ENCODE data around the gene MTG1. TPM values are rescaled to one million over a fixed set of nuclear protein-coding genes. Genes with fewer than 3 reads are reported as not detected.

MTG1 gene
- total RNA-seq, 4 donors from 2014 or later: 28.7 to 65.7 (median 34.7) TPM

GRCh38 chr10:133459454-133460207 is 65.7 kb downstream of the MTG1 start:
- Histone ChIP-seq H3K27me3 (no peaks in the 10 kb centered on the region), H3K4me3 (no peak overlapping the region), H3K36me3 (peaks cover 0 to 82% (median 0%) of the 10 kb centered on the region in 3 donors), H3K4me1 (no peaks in the 10 kb centered on the region), H3K9me3 (peaks cover 0 to 16% (median 0%) of the 10 kb centered on the region in 4 donors), H3K27ac (no peak overlapping the region)
- no peak for TF ChIP-seq POLR2A (IDR thresholded peaks at IDR 0.05)
- DNase-seq (ENCODE audit: low spot score in 2 of 2): no peak
- 70 to 77% methylated on average over 33 to 79 of the region's 81 CpGs for WGBS, 2 donors

- no peaks in the 10 kb centered on the region for H3K4me1 ChIP-seq
- no peak overlapping the region for H3K27ac ChIP-seq
- H3K9me3 ChIP-seq: peaks cover 0 to 16% (median 0%) of the 10 kb centered on the region in 4 donors
- H3K27me3 ChIP-seq: no peaks in the 10 kb centered on the region
- no peak overlapping the region for H3K4me3 ChIP-seq
- 93% methylated on average over 14 of the region's 14 CpGs for WGBS, 2 donors
- H3K36me3 ChIP-seq: peaks cover 0 to 86% (median 0%) of the 10 kb centered on the region in 3 donors
- no peak for DNase-seq (ENCODE audit: low spot score in 2 of 2)
- TF ChIP-seq CTCF (IDR thresholded peaks at IDR 0.05): no peak
- no peak for TF ChIP-seq POLR2A (IDR thresholded peaks at IDR 0.05)
- no peak for TF ChIP-seq EP300 (IDR thresholded peaks at IDR 0.05)
Observed at GRCh38 chr10:133460208-133460769, 66.3 kb downstream of the MTG1 start.

GRCh38 chr10:133461027-133461426 is 67.1 kb downstream of the MTG1 start:
- Histone ChIP-seq H3K9me3 (peaks cover 0 to 16% (median 0%) of the 10 kb centered on the region in 4 donors), H3K36me3 (peaks cover 0 to 86% (median 0%) of the 10 kb centered on the region in 3 donors), H3K4me1 (no peaks in the 10 kb centered on the region), H3K27me3 (no peaks in the 10 kb centered on the region), H3K4me3 (no peak overlapping the region), H3K27ac (no peak overlapping the region)
- TF ChIP-seq POLR2A (IDR thresholded peaks at IDR 0.05): no peak
- no peak for TF ChIP-seq CTCF (IDR thresholded peaks at IDR 0.05)
- TF ChIP-seq EP300 (IDR thresholded peaks at IDR 0.05): no peak
- 86 to 90% methylated on average over 7 of the region's 7 CpGs for WGBS, 2 donors
- DNase-seq (ENCODE audit: low spot score in 2 of 2): no peak

- Histone ChIP-seq H3K4me3 (no peak overlapping the region), H3K36me3 (peaks cover 0 to 85% (median 0%) of the 10 kb centered on the region in 3 donors), H3K27ac (no peak overlapping the region), H3K9me3 (peaks cover 0 to 16% (median 0%) of the 10 kb centered on the region in 4 donors), H3K27me3 (no peaks in the 10 kb centered on the region), H3K4me1 (no peaks in the 10 kb centered on the region)
- no peak for TF ChIP-seq EP300 (IDR thresholded peaks at IDR 0.05)
- TF ChIP-seq CTCF (IDR thresholded peaks at IDR 0.05): no peak
- no peak for TF ChIP-seq POLR2A (IDR thresholded peaks at IDR 0.05)
- WGBS, 2 donors: 64 to 79% methylated on average over 7 to 8 of the region's 8 CpGs
- no peak for DNase-seq (ENCODE audit: low spot score in 2 of 2)
Observed at GRCh38 chr10:133461841-133462240, 67.9 kb downstream of the MTG1 start.

GRCh38 chr10:133462512-133463305 is 68.8 kb downstream of the MTG1 start:
- no peaks in the 10 kb centered on the region for H3K27me3 ChIP-seq
- TF ChIP-seq CTCF (IDR thresholded peaks at IDR 0.05) (no peak), EP300 (IDR thresholded peaks at IDR 0.05) (no peak), POLR2A (IDR thresholded peaks at IDR 0.05) (no peak)
- peaks cover 0 to 21% (median 0%) of the 10 kb centered on the region in 4 donors for H3K9me3 ChIP-seq
- peaks cover 0 to 85% (median 0%) of the 10 kb centered on the region in 3 donors for H3K36me3 ChIP-seq
- WGBS, 2 donors: 86% methylated on average over 9 of the region's 10 CpGs
- no peak for DNase-seq (ENCODE audit: low spot score in 2 of 2)
- no peak overlapping the region for H3K27ac ChIP-seq
- no peaks in the 10 kb centered on the region for H3K4me1 ChIP-seq
- no peak overlapping the region for H3K4me3 ChIP-seq
